Measurements from ENCODE around the gene LRFN2. TPM values are rescaled to one million over a fixed set of nuclear protein-coding genes. Genes with fewer than 3 reads are reported as not detected.

Gene LRFN2
- polyA plus RNA-seq, 1 experiment, result not detected

GRCh38 chr6:40620574-40621240 lies 33.5 kb upstream of the LRFN2 start:
- H3K27ac ChIP-seq (ENCODE audit: low read depth, low read length), result no peak overlapping the region
- H3K4me3 ChIP-seq (ENCODE audit: low read depth, low read length), result no peak overlapping the region
- DNase-seq (ENCODE audit: low read depth, low spot score), result no peak
- TF ChIP-seq CTCF (IDR thresholded peaks at IDR 0.05; ENCODE audit: low read depth, low read length), result no peak
- H3K27me3 ChIP-seq (ENCODE audit: control insufficient read depth, insufficient read depth, low read length), result no peaks in the 10 kb centered on the region
- no peaks in the 10 kb centered on the region for H3K9me3 ChIP-seq (ENCODE audit: control insufficient read depth, insufficient read depth, low read length)
- POLR2A ChIA-PET, result no interaction called here
- CTCF ChIA-PET, result no interaction called here

- no peak overlapping the region for H3K4me3 ChIP-seq (ENCODE audit: low read depth, low read length)
- ChIA-PET CTCF (no interaction called here), POLR2A (no interaction called here)
- H3K27me3 ChIP-seq (ENCODE audit: control insufficient read depth, insufficient read depth, low read length), result peaks cover 2% of the 10 kb centered on the region
- TF ChIP-seq CTCF (IDR thresholded peaks at IDR 0.05; ENCODE audit: low read depth, low read length), result no peak
- no peaks in the 10 kb centered on the region for H3K9me3 ChIP-seq (ENCODE audit: control insufficient read depth, insufficient read depth, low read length)
- H3K27ac ChIP-seq (ENCODE audit: low read depth, low read length), result no peak overlapping the region
- no peak for DNase-seq (ENCODE audit: low read depth, low spot score)
Observed at GRCh38 chr6:40614671-40615070, 27.5 kb upstream of the LRFN2 start.

DNA sequence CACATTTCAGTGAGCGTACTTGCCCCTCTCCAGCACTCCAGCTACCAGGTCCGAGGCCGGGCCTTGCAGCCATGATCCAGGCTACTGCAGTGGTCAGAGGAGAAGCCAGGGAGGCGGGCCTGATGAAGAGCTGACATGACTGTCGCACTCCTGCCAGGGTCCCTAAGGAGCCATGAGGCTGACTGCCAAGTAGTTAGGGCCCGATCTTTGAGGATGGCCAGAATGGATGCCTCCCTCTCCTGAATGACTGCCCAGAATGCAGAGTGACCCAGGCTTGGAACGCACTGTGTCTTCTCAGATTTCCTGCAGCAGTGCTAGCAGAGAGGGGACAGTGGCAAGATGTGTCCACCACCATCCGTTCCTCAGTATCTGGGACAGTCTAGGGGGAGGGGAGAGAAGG lies 24.7 kb upstream of the LRFN2 start:
- no peaks in the 10 kb centered on the region for H3K9me3 ChIP-seq (ENCODE audit: control insufficient read depth, insufficient read depth, low read length)
- CTCF ChIA-PET, result interaction anchor here (1.3 kb wide), 1 partner anchor 33 kb away, joined by 3 read pairs; no protein-coding TSS in a partner anchor
- DNase-seq (ENCODE audit: low read depth, low spot score), result no peak
- TF ChIP-seq CTCF (IDR thresholded peaks at IDR 0.05; ENCODE audit: low read depth, low read length), result no peak
- H3K27ac ChIP-seq (ENCODE audit: low read depth, low read length), result no peak overlapping the region
- H3K27me3 ChIP-seq (ENCODE audit: control insufficient read depth, insufficient read depth, low read length), result peaks cover 2% of the 10 kb centered on the region
- POLR2A ChIA-PET, result no interaction called here
- H3K4me3 ChIP-seq (ENCODE audit: low read depth, low read length), result no peak overlapping the region

DNA sequence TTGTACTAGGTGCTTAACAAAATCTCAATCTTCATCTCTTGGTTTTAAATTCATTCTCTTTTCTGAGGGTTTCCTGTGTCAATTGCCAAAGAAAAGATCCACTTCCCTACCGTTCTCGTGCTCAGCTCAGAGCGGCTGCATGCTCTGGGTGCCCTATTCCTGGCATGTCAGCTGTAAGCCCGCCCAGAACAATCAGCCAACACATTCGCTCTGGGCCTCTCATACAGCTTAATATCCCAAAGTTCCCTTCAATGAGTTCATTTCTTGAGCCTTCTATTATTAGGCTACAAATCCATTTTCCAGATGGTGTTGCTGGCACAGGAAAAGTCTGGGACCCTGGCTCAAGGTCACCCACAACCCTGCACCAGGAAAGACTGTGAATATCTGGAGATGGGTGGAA lies 24.3 kb upstream of the LRFN2 start:
- no peak for TF ChIP-seq CTCF (IDR thresholded peaks at IDR 0.05; ENCODE audit: low read depth, low read length)
- no peaks in the 10 kb centered on the region for H3K9me3 ChIP-seq (ENCODE audit: control insufficient read depth, insufficient read depth, low read length)
- DNase-seq (ENCODE audit: low read depth, low spot score), result no peak
- H3K4me3 ChIP-seq (ENCODE audit: low read depth, low read length), result no peak overlapping the region
- POLR2A ChIA-PET, result no interaction called here
- CTCF ChIA-PET, result no interaction called here
- H3K27ac ChIP-seq (ENCODE audit: low read depth, low read length), result no peak overlapping the region
- peaks cover 2% of the 10 kb centered on the region for H3K27me3 ChIP-seq (ENCODE audit: control insufficient read depth, insufficient read depth, low read length)

DNA sequence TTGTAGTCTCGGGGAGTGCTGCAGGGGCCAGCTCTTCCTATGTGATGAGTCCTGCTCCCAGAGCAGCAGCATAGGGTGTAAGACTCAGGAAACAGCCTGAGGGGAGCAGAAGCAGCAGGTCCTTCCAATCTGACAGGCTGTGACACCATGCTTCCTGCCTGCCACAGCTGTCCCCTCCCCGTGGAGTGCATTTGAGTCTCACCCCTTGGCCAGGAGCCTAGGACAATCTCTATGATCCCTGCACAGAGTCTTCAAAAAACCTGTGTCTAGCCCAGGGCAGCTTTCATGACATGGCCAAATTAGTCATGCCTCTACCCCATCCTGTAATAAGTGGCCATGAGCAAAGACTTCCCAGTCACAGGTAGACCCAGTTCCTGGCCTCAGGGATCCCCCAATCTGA lies 23.1 kb upstream of the LRFN2 start:
- H3K27ac ChIP-seq (ENCODE audit: low read depth, low read length), result no peak overlapping the region
- H3K9me3 ChIP-seq (ENCODE audit: control insufficient read depth, insufficient read depth, low read length), result no peaks in the 10 kb centered on the region
- no peak for TF ChIP-seq CTCF (IDR thresholded peaks at IDR 0.05; ENCODE audit: low read depth, low read length)
- no peak for DNase-seq (ENCODE audit: low read depth, low spot score)
- ChIA-PET CTCF (no interaction called here), POLR2A (no interaction called here)
- H3K27me3 ChIP-seq (ENCODE audit: control insufficient read depth, insufficient read depth, low read length), result peaks cover 2% of the 10 kb centered on the region
- H3K4me3 ChIP-seq (ENCODE audit: low read depth, low read length), result no peak overlapping the region
